AG04450 (cell line): ENCODE results near the gene C19orf12. TPM values are rescaled to one million over a fixed set of nuclear protein-coding genes. Genes with fewer than 3 reads are reported as not detected.

Experiments
- CTCF ChIA-PET: fragments of 300-600, 350-600 bp; formaldehyde crosslinking; extraction: SDS; loops from one replicate; lab custom pipeline; 2022; ENCODE audit warnings: antibody characterized with exemption, inconsistent platforms; lab: Charles Lee
- POLR2A ChIA-PET: fragments of 350-600 bp; formaldehyde crosslinking; extraction: SDS; loops from one replicate; lab custom pipeline; 2021; ENCODE audit warnings: antibody characterized with exemption, inconsistent platforms; lab: Yijun Ruan, JAX
- DNase-seq: peaks from one replicate; pipeline ENCODE4 v3.0.0-alpha.2; 2011; ENCODE audit warnings: low read depth, low spot score
- H3K27ac ChIP-seq: one replicate; pipeline ENCODE4 v1.5.1; 2012; ENCODE audit warnings: low read depth, low read length, control low read depth
- H3K27me3 ChIP-seq: one replicate; pipeline ENCODE4 v1.6.0; 2012; ENCODE audit warnings: low read length; ENCODE audit not compliant: control insufficient read depth, insufficient read depth
- H3K4me3 ChIP-seq: 2 replicates; pipeline ENCODE4 v1.5.1; 2011; ENCODE audit warnings: mild to moderate bottlenecking, low read depth, low read length, control low read depth
- H3K9me3 ChIP-seq: 2 replicates; pipeline ENCODE4 v1.5.1; 2012; ENCODE audit warnings: low read length; ENCODE audit not compliant: control insufficient read depth, insufficient read depth
- polyA plus RNA-seq: library from polyadenylated mRNA; depleted of rRNA; stranded (reverse); fragments of >200 nt; gene quantifications from 2 replicates; pipeline ENCODE4 v1.2.3, GENCODE V29; 2011
- TF ChIP-seq, protein P1 (sequence below): IDR thresholded peaks from 2 replicates; pipeline ENCODE4 v1.5.1; 2011; ENCODE audit warnings: low read depth, low read length, control low read depth, inconsistent platforms

The C19orf12 gene
- polyA plus RNA-seq, 1 experiment = 27.9 TPM

DNA sequence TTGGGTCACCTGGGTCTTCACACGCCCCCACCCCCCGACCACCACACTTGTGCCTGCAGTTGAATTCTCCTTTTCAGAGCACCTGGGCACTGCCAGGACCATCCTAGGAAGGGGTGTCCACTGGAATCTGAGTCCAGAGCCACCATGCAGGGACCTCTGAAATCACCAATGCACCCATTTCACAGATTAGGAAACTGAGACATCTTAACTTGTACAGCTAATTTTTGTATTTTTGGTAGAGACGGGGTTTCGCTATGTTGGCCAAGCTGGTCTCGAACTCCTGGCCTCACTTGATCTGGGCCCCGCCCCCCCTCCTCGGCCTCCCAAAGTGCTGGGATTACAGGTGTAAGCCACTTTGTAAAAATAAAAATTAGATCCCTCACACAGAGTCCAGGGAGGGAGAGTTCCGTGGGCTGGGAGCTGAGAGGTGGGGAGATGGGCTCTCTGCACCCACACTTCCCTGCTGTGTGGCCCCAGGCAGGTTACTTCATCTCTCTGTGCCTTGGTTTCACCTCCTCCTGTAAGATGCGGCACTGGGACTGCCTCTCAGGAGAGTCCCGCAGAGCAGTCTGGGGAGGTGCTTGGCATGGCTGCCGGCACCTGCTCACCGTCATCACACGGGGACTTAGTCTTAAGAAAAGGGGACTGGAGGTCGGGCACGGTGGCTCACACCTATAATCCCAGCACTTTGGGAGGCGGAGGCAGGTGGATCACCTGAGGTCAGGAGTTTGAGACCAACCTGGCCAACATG, 45.9 kb upstream of the C19orf12 start:
- no peak overlapping the region for H3K4me3 ChIP-seq
- no peak for DNase-seq
- TF ChIP-seq, protein P1, sequence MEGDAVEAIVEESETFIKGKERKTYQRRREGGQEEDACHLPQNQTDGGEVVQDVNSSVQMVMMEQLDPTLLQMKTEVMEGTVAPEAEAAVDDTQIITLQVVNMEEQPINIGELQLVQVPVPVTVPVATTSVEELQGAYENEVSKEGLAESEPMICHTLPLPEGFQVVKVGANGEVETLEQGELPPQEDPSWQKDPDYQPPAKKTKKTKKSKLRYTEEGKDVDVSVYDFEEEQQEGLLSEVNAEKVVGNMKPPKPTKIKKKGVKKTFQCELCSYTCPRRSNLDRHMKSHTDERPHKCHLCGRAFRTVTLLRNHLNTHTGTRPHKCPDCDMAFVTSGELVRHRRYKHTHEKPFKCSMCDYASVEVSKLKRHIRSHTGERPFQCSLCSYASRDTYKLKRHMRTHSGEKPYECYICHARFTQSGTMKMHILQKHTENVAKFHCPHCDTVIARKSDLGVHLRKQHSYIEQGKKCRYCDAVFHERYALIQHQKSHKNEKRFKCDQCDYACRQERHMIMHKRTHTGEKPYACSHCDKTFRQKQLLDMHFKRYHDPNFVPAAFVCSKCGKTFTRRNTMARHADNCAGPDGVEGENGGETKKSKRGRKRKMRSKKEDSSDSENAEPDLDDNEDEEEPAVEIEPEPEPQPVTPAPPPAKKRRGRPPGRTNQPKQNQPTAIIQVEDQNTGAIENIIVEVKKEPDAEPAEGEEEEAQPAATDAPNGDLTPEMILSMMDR = no peak
- ChIA-PET CTCF (interaction anchor here (0.7 to 4.5 kb wide), 7 partner anchors 11 to 905 kb away, joined by 3 to 55 read pairs (median 4); no protein-coding TSS in a partner anchor), POLR2A (no interaction called here)
- peaks cover 2% of the 10 kb centered on the region for H3K27me3 ChIP-seq
- no peak overlapping the region for H3K27ac ChIP-seq
- H3K9me3 ChIP-seq = no peaks in the 10 kb centered on the region

DNA sequence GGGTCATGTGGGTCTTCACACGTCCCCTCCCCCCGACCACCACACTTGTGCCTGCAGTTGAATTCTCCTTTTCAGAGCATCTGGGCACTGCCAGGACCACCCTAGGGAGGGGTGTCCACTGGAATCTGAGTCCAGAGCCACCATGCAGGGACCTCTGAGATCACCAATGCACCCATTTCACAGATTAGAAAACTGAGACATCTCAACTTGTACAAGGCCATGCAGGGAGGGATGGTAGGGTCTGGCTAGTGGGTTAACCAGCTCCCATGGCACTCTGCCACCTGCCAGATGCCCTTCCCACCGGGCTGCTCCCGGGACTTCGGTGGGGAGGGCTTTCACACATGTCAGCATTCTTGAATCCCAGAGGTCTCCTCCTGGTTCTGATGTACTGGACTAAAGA, 44.3 kb upstream of the C19orf12 start:
- no peak overlapping the region for H3K27ac ChIP-seq
- TF ChIP-seq, protein P1 = no peak
- no peaks in the 10 kb centered on the region for H3K9me3 ChIP-seq
- H3K4me3 ChIP-seq = no peak overlapping the region
- peaks cover 2% of the 10 kb centered on the region for H3K27me3 ChIP-seq
- POLR2A ChIA-PET = no interaction called here
- CTCF ChIA-PET = interaction anchor here (0.5 to 4.5 kb wide), 23 partner anchors 10 to 904 kb away, joined by 3 to 55 read pairs (median 4); no protein-coding TSS in a partner anchor
- DNase-seq = no peak

DNA sequence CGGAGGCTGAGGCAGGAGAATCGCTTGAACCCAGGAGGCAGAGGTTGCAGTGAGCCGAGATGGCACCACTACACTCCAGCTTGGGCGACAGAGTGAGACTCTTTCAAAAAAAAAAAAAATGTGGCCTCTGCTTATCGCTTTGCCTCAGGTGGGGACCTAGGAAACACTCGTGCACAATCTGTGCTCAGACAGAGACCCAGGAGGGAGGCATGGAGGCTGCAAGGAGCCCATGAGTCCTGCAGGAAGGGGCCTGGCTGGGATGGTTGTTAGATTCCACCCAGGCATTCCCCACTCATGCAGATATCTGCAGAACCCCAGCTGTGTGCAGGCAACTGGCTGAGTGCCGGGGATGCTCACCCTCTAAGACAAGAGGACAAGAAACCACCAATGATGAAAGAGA, 43.8 kb upstream of the C19orf12 start:
- TF ChIP-seq, protein P1 = no peak
- H3K4me3 ChIP-seq = no peak overlapping the region
- no peak for DNase-seq
- no peaks in the 10 kb centered on the region for H3K9me3 ChIP-seq
- POLR2A ChIA-PET = no interaction called here
- CTCF ChIA-PET = interaction anchor here (1.1 to 4.5 kb wide), 7 partner anchors 10 to 891 kb away, joined by 4 to 55 read pairs (median 6); no protein-coding TSS in a partner anchor
- H3K27ac ChIP-seq = no peak overlapping the region
- peaks cover 2% of the 10 kb centered on the region for H3K27me3 ChIP-seq

DNA sequence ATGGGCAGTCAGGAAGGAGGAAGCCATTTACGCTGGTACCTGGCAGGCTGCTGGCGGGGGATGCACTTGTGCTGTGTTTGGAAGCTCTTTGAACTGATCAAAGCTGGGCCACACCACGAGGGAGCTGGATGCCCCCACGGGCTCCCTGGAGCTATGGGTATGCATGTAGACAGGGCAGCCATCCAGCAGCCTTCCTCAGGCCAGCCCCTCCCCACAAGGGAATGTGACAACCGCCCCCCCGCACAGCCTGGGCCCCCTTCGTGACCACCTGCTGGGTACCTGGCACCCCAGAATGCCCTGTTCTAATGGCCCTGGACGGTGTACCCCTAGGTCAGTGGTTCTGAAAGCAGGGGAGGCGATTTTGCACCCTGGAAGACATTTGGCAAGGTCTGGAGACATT, 42.5 kb upstream of the C19orf12 start:
- CTCF ChIA-PET = interaction anchor here (0.6 kb wide), 1 partner anchor 15 kb away, joined by 4 read pairs; no protein-coding TSS in a partner anchor
- TF ChIP-seq, protein P1 = no peak
- POLR2A ChIA-PET = no interaction called here
- H3K4me3 ChIP-seq = no peak overlapping the region
- DNase-seq = no peak
- H3K9me3 ChIP-seq = no peaks in the 10 kb centered on the region
- H3K27ac ChIP-seq = no peak overlapping the region
- peaks cover 4% of the 10 kb centered on the region for H3K27me3 ChIP-seq

DNA sequence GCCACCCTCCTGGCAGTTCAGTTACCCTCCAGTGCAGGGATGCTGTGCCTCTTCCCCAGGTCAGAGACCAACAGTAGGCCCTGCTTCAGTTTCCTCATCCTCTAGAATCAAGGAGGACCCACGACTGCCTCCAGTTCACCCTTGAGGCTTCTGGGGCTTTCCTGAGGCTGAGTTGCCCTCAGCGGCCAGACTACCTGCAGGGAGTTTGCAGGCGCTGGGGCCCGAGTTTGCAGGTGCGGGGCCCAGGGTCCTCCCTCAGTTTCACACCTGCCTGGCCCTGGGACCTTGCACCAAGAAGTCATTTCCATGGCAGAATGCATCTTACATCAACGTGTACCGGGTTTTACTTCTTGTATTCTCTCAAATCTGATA, 38.9 kb upstream of the C19orf12 start:
- POLR2A ChIA-PET = no interaction called here
- DNase-seq = no peak
- Histone ChIP-seq H3K27me3 (peaks cover 2% of the 10 kb centered on the region), H3K4me3 (no peak overlapping the region), H3K27ac (no peak overlapping the region), H3K9me3 (no peaks in the 10 kb centered on the region)
- TF ChIP-seq, protein P1 = no peak
- CTCF ChIA-PET = no interaction called here
